Dermis blood vessel endothelial cell (primary cell): Measurements from ENCODE around the gene CFAP157. TPM values are rescaled to one million over a fixed set of nuclear protein-coding genes. Genes with fewer than 3 reads are reported as not detected.
A peak's percentile ranks its signal among the peaks of the same experiment; 100 is the strongest.

Experiments
- DNase-seq: peaks from one replicate; pipeline ENCODE4 v3.0.0; 2010
- total RNA-seq: library from RNA; depleted of rRNA; stranded (reverse); fragments of >200 nt; gene quantifications from 2 replicates; pipeline ENCODE4 v1.2.3, GENCODE V29; 2014

Gene CFAP157
- total RNA-seq, 1 donor from 2014 or later, result not detected

DNA sequence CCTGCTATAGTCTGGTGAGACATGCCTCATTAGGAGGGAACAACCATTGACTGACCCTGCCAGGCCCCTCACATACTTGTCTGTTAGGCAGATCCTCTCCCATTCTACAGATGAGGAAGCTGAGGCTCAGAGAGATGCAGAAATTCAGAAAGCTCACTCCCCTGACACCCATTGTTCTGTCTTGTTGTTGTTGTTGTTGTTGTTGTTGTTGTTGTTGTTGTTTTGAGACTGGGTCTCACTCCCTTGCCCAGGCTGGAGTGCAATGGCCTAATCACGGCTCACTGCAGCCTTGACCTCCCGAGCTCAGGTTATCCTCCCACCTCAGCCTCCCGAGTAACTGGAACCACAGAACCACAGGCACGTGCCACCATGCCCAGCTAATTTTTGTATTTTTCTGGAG lies 13.1 kb upstream of the CFAP157 start:
- DNase-seq, result no peak

DNA sequence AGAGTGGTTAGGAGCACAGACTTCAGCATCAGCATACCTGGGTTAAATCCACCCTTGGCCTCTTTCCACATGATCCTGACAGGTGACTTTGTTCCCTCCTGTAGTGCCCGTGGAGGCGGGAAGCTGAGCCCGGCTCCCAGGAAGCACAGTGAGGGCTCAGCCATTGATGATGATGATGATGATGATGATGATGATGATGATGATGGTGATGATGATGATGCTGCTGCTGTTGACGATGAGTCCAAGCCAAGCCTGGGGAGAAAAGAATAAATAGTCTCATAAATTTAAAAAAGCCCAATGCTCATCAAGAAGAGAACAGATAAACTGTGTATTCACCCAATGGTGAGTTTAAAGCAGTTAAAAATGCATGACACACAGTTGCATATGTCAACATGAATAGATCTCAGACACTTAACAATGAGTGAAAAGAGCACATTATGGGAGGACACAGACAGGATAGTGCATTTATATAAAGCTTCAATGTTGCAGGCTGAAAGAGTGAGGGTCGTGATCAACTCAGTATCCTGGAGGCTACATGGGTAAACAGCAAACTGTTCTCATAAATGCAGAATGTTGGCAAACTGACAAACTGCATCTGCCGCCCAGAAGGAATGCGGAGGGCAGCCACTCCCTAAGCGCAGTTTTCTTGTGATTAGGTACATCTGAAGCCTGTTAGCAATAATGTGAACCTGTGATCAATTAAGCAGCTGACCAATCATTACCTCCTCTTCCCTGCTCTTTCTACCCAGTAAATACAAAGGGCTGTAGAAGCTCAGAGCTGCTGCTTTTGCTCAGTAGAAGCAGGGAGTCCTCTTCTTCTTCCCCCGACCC lies 11.7 kb upstream of the CFAP157 start:
- no peak for DNase-seq

DNA sequence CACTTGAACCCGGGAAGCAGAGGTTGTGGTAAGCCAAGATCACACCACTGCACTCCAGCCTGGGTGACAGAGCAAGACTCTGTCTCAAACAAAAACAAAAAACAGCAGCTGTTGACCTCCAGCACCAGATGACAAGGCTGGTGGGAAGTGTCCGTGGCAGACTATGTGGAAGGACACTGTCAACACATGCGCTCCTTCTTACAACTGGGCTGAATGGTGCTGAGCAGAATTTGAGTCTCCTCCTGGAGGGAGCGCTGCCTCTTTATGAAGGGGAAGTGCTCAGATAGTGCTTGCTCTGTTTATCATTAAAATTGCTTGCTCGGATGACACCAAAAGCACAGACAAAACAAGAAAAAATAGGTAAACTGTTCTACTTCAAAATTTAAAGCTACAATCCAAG lies 9.2 kb upstream of the CFAP157 start:
- DNase-seq, result no peak

DNA sequence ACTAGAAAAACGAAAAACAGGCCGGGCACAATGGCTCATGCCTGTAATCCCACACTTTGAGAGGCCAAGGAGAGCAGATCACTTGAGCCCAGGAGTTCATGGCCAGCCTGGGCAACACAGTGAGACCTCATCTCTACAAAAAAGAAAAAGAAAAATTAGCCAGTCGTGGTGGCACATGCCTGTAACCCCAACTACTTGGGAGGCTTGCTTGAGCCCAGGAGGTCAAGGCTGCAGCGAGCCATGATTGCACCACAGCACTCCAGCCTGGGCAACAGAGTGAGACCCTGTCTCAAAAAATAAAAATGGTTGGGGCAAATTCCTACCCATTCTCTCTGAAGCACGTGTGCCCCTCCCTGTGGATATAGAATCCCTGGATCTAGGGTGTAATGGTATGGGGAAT lies 8.4 kb upstream of the CFAP157 start:
- no peak for DNase-seq

DNA sequence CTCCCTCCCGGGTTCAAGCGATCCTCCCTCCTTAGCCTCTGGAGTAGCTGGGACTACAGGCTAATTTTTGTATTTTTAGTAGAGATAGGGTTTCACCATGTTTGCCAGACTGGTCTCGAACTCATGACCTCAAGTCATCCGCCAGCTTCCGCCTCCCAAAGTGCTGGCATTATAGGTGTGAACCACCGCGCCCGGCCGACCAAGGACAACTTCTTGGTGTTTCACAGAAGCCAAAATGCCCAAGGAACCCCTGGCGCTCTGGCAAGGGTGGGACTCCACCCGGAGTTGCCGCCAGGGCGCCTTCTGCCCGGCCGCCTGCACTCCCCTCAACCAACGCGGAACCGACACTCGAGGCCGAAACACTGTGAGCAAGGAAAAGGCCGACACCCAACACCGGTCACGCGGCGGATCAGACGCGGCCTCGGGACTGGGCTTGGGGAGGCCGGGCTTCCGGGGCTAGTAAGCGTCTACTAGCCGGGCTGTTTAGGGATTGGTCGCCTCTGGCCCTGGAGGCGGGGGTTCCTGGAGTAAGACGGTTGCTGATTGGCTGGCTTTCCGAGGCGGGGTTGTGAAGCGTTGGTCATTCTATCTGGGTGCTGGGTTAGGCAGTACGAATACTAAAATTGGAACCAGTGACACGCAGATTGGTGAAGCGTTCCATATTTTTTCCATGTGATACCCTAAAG lies 7.7 kb upstream of the CFAP157 start:
- DNase-seq, result peak; percentile 98

DNA sequence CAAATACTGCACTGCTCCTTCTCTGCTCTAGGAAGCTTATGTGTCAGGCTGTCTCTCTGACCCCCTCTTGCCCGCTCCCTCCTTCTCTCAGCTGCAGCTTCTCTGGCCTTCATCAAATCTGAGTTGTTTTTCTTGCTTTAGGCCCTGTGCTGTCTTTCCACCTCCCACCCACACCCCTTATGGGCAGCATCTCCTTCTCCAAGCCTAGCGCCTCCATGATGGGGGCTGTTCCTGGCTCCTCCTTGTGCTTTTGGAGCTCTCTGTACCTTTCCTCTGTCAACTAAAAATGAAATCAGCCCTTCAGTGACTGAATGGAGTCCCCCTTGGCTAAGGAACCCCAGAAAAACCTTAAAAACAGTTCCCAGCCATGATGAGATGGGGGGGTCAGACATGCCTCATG lies 6.6 kb upstream of the CFAP157 start:
- DNase-seq, result no peak

DNA sequence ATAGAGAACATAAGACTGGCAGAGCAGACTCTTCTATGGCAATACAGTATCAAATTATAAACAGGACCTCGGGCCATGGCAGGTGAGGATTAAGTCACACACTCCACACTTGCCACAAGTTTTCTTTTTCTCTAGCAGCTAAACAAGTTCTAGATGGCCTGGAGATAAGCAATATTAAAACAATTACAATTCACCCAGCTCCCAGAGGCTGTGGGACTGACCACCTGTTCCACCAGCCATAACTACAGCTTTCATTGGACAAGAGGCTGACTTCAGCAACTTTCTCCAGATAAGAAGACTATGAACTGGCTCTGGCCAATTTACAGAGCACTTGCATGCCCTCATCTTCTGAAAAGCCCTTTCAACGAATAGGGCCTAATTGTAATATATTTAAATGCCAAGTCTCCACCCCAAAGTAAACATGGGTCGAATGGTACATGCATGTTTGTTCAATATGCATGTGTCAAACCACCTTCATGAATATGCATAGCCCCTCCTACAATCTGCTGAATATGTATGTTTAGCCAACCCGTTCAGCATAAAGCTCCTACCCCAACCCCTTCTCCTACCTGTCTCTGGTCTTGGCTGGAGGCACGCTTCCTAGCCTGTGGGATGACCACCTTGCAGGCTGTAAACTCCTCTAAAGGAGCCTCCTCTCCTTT lies 6.1 kb upstream of the CFAP157 start:
- no peak for DNase-seq

DNA sequence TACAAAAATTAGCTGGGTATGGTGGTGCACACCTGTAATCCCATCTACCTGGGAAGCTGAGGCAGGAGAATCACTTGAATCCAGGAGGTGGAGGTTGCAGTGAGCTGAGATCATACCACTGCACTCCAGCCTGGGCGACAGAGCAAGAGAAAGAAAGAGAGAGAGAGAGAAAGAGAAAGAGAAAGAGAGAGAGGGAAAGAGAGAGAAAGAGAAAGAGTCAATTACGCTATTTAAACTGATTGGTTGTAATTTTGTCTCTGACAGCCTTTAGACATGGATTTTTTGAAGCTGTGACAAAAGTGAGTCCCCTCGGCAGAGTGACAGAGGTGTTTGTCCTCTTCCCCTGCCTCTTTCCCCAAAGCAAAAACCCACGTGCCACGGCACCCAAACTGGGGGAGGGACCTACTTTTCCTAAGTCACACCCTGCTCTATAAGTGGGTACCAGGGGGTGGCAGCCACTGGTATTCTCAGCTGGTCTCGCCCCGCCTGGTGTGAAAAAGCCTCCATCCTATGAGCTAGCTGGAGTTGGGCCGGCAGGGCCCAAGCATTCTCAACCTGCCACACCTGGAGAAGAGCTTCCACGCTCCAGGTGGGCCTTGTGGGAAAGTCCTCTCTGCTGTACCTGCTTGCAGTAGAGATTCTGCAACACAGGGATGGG lies 3.4 kb upstream of the CFAP157 start:
- DNase-seq, result no peak

DNA sequence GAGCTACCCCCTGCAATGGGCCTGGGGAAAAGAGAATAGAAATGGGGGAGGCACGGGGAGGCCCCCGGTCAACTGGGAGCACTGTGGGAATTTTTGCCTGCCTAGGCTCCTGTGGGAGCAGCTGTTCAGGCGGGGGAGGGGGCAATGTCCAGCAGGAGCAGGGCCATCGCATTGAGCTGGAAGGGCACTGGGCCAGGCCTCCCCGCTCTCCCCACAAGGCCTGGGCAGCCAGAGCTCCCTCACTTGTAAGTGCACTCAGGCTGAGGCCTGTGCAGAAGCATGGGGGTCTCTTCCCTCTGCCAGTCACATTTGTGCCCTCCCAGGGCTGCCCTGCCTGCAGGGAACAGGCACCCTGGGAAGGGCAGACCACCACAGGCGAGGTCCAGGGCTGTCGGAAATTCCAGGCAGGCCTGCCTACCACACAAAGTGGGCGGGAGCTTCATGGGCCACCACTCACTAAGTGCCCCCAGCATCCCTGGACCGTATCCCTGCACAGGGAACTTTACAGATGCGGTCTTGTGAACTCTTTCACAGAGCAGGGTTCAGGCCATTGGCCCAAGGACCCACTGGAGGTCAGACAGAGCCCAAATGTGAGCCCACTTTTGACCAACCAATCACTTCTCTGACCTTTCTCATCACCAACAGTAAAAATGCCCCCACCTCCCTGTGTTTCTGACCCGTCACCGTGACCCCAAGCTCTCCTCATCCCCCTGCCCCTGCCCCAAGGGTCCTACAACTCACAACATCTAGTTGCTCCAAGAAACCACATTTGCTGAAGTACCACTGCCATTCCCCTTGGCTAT lies 1.0 kb upstream of the CFAP157 start:
- DNase-seq, result no peak

DNA sequence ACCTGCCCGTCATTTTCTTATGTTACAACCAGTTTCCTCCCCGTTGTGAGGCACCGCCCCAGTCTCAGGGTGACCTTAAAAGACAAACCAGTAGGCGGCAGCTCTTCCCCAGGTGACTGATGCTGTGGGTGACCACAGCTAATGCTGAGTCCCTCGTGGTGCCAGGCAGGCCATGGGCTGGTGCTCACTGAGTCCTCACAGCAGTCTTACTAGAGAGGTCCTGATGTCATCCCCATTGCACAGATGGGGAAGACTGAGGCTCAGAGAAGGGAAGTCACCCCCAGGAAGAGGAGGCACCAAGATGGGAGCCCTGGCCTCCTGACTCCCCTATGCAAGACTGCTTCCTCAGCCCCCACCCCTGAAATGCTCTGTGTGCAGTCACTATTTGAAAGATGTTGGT lies 978 bp downstream of the CFAP157 start:
- DNase-seq, result peak; percentile 20

DNA sequence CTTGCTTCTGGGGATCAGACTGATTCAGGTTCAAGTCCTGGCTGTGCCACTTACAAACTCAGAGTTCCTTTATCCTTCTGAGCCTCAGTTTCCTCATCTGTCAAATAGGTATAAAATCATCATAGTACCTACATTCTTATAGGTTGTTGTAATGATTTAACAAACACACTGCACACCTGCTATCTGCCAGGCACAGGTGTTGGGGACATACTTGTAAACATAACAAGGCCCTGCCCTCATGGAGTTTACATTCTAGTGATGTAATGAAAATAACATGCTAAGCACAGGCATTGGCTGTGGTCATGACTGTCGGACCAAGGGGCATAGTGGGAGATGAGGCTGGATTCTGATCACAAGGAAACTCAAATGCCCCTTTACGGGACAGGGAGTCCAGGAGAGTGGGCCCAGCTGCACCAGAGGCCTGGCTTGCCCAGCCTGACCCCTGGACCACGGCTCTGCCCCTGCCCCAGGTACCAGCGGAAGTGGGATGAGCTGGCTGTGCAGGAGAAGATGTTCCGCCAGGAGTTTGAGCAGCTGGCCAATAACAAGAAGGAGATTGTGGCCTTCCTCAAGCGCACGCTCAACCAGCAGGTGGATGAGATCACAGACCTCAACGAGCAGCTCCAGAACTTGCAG lies 2.3 kb downstream of the CFAP157 start:
- no peak for DNase-seq

DNA sequence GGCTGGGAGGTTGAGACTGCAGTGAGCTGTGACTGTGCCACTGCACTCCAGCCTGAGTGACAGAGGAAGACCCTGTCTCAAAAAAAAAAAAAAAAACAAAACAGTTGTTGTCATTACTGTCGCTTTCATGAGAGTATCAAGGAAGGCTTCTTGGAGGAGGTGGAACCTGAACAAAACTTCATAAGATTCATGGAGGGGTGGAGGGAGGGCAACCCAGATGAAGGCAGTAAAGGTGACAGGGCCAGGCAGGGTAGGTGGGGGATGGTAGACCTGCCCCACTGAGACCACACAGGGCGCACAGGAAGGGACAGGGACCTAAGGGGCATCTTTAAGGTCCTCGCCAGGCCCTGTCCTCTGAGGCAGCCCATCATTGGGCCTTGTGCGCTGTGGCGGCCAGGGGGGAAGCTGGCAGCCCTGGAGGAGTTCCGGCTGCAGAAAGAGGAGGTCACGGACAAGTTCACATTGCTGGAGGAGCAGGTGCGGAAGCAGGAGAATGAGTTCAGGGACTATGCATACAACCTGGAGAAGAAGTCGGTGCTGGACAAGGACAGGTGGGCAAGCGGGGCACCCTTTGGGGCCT lies 3.5 kb downstream of the CFAP157 start:
- no peak for DNase-seq

DNA sequence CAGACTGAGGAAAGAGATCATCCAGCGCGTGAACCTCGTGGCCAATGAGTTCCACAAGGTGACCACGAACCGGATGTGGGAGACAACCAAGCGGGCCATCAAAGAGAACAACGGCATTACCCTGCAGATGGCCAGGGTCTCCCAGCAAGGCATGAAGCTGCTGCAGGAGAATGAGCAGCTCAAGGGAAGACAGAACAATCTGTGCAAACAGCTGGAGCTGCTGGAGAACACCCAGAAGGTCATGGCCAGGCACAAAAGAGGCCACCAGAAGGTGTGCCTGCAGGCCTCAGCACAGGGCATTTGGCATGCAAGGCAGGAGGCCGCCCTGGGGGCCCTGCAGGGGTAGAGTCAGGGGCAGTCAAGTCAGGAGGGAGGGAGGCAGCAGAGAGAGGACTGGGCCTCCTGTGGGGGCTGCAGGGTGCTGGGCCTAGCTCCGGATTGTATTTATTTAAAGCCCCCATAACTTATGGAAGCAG lies 4.5 kb downstream of the CFAP157 start:
- DNase-seq, result no peak

DNA sequence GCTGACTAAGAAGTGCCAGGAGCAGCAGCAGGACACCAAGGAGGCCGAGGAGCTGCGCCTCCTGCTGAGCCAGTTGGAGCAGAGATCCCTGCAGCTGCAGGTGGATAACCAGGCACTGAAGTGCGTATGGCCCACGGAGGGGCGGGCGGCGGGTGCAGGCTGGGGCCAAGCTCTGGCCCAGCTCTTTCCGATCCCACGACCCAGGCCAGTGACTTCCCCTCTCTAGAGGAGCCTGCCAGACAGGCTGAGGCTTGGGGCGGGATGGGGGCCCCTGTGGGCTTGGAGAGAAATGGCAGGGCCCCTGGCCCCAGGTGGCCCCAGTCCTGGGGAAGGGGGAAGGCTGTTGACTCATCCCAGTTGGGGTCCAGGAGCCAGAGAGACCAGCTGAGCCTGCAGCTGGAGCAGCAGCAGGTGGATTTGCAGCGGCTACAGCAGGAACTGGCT lies 5.1 kb downstream of the CFAP157 start:
- DNase-seq, result no peak

DNA sequence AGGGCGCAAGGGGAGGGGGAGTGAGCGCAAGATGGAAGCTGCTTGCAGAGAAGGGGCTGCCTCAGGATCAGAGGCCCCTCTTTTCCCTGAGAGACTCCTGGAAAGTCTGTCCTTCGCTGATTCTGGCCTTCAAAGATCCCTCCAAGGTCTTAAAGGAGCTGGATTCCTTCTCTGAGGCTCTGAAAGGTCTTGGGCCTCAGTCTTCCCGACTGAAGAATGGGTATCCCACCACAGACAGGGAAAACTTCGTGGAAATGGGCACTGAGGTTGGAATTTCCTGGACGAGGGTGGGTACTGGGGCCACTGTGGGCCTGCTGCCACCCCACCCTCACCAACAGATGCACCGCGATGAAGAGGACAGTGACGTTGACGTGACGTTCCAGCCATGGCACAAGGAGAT lies 5.6 kb downstream of the CFAP157 start:
- no peak for DNase-seq

DNA sequence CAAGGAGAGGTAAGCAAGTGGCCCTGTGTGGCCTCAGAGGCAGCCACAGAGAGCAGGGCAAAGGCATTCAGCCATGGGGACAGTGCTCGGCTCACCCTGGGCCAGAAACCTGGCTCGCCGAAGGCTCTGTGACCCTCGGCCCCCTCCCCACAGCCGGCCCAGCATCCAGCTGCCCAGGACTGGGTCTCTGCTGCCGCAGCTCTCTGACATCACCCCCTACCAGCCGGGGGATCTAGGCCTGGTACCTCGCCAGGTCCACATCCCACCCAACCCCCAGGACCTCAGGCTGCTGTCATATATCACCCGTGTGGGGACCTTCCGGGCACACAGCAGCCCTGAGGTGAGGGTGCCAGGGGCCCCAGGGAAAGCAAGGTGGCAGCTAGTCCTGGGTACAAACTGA lies 6.1 kb downstream of the CFAP157 start:
- no peak for DNase-seq

DNA sequence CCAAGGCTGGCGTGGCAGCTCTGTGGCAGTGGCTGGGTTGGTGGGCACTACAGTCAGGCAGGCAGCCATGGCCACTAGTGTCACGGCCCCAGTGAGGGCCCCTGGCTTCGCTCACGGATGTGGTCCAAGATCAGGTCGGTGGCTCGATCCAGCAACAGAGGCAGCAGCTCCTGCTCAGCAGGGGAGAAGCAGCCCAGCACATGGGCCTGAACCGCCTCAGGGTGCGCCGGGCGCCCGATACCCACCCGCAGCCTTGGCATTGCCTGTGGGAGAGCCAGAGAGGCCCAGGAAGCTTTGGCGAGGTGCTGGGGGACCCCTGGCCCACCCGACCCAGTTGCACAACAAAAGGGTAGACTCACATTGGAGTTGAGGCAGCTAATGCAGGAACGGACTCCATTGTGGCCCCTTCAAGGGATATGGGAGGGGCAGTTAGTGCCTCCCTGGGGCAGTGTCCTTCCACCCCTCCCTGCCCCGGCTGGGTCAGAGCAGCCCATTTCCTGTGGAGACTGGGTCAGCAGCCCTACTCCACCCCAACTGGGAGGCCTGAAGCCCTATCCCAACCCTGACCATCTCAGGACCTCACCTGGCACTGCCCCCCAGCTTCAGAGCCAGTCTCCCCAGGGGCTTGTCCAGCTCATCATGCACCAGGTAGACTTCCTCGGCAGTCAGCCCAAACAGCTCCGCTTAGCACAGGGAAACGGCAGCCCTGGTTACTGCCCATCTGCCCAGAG lies 7.4 kb downstream of the CFAP157 start:
- DNase-seq, result peak; percentile 23

DNA sequence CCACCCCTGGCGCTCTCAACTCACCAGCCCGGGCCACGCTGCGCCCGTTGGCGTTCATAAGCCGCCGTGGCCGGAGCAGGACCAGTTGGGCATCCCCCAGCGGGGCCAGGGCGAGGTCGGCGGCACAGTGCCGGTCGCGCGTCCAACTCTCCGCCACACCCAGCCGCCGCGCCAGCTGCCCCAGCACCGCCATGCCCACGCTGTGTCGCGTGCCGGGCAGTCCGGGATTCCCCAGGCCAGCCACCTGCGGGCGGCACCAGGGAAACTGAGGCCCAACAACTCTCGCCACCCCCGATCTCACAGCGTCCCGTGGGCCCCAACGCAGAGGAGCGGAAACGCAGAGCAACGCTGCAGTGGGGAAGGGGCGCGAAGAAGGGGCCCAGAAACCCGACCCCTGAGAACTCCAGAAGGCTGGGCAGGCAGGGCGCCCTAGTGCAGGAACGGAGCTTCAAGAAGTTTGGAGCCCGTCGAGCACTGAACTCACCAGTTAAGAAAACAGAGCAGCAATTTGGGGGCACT lies 8.2 kb downstream of the CFAP157 start:
- DNase-seq, result peak; percentile 26

DNA sequence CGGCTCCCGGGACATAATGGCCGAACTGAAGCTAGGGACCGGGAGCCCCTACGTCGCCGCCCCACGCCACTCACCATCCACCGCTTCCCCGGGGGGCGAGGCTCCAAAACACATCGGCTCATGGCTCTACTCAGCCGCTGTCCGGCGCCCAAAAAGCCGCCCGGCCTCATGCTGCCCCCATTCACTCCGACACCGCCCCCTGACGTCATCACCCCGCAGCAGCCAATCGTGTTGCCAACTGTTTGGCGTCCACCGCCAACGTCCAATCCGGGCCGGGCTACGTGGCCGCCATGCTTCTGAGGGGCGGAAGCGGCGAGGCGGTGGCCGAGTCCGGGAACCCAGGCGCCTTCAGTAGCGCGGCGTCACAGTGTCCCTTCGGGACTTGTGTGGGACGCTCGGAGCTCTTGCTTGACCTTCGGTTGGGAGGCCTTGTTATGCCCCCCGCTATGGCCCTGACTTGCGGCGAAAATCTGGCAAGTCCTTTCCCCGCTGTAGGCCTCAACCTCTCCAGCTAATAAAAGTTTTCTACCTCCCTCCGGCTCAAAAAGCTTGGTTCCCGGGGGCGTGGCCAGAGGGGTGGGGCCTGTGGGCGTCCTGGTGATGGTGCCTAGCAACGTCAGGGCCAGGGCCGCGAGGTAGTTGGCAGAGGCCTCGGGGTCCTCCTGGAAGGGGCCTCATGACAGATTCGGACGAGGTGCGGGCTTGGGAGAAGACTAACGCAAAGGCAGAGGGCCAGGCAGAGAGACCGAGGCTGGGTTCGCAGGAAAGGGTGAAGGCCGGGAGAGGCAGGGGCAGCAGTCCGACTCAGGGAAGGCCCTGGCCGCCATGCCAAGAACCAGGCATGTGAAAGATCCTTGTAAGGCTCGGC lies 8.9 kb downstream of the CFAP157 start, which contains the start of the genes PTRH1 and TTC16:
TSS of gene PTRH1 (minus strand) at position 194 of the 868 bp plus-strand sequence. CDS start at position 170, 24 bp downstream.
TSS of gene TTC16 (plus strand) at position 610 of the 868 bp plus-strand sequence. CDS start at position 677, 67 bp downstream.
- peak; percentile 97 for DNase-seq
